Stimulated activated CD8-positive, alpha-beta memory T cell treated with anti-CD3 and anti-CD28 coated beads, Interleukin-12 subunit alpha, Interleukin-12 subunit beta, amount 100 ng/mL, for 1 hour (primary cell): ENCODE data around the gene DSP.

Source experiments
- DNase-seq: peaks from one replicate; pipeline ENCODE4 v3.0.0-alpha.2; 2020; ENCODE audit warnings: low read depth

DSP gene

DNA sequence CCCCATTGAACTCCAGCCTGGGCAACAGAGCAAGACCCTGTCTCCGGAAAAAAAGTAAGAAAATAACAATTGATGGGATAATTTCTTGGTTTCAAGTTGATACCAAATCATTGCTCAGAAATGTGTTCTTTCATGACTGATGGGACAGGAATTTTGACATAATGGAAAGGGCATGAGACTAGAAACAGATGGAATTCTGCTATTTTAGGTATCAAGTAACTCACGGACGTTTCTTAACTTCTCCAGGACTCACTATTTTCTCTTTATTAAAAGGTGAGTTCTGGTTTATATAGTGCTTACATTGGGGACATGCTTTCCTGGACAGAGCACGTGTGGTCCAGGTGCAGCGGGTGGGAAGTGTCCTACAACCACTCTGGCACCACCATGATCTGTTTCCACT lies 6.0 kb upstream of the DSP start:
- no peak for DNase-seq

DNA sequence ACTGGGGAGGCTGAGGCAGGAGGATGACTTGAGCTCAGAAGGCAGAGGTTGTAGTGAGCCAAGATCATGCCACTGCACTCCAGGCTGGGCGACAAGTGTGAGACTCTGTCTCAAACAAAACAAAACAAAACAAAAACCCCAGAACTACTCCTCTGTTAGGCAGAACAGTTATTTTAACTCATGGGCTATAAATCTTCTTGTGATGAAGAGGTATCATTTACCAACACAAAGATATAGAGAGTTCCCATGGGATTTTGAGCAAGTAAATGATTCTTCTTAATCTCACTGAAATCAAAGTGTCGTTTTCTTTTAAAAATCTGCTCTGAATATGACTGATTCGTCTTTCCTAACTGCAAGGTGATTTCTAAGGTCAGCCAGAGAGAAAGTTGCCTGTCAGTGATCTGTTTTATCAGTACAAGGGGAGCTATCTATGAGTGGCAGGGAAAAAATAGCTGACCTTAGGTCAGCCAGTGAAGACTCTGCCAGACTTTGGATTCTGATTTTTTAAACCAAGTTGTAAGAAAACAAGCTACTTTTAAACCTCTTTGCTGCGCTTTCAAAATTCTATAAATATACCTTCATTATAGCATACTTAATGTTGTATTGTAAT lies 3.8 kb upstream of the DSP start:
- DNase-seq = no peak

DNA sequence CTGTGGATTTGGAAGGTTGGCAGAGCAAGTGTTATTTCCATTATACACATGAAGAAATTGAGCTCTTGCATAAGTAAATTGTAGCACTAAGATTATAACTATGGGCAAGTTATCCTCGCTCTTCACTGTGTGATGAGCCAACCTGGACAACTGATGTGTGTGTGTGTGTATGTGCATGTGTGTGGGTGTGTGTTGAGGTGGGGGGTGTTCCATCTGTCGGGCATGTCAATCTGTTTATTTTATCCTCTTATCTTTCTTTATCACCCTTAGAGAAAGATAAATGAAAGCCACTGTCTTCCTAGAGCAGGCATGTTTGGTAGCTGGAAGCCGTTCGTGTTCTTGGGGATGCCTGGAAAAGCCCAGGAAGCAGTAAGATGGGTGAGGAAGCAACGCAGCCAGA lies 3.0 kb upstream of the DSP start:
- DNase-seq = no peak

- no peak for DNase-seq
Measured at GRCh38 chr6:7540595-7540994, 876 bp upstream of the DSP start.

GRCh38 chr6:7542065-7542873 lies 798 bp downstream of the DSP start:
- no peak for DNase-seq

DNA sequence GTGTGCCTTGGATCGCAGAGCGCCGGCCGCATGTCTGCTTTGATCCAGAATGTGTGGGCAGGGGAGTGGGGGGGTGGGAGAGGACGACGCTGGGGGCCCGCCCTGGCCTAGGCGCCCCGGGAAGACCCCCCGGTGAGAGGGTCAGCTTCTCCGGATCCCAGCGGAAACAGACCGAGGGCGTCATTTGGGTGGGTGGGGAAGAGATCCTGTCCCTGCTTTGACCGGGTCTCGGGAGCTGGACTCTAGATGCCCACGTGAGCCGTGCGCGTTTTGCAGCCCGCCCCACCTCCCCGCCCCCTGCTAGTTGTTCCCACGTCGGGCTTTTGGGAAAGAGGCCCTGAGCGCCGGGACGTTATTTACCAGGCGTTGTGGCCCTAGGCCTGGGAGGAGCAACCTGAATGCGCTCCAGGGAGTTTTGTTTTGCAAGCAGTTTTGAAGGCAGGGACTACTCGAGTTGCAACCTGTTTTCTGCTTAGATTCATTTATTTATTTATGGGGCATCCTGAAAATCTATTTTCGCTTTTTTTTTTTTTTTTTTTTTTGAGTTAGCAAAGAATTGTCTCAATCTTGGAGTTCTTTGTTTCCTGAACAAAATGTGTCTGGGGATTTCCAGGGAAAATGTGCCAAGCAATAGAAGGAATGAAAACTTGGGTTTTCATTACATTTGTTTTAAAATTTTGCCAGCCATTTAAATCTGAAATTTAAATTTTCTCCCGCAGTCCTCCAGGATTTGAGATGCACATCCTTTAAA lies 1.6 kb downstream of the DSP start:
- DNase-seq = no peak

GRCh38 chr6:7543789-7544424 lies 2.4 kb downstream of the DSP start:
- DNase-seq = no peak

- DNase-seq = no peak
Measured at GRCh38 chr6:7544597-7544996, 3.1 kb downstream of the DSP start.

- no peak for DNase-seq
Measured at GRCh38 chr6:7545316-7546019, 4.0 kb downstream of the DSP start.

DNA sequence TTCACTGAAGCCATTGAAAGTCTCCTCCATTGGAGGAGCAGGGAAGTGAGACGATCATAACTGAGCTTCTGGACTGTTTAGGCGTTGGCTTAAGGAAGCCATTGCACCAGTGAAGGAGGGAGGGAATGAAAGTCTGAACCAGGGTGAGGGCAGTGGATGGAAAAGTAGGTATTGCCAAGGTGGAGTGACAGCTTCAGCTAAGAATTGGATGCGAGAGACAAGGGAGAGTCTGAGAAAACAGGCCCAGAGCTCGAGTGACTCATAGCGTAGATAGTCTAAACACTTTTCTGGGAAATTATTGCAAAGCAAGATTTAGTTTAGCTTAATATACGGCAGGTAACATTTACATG lies 4.5 kb downstream of the DSP start:
- no peak for DNase-seq

GRCh38 chr6:7546383-7546782 lies 4.9 kb downstream of the DSP start:
- DNase-seq = no peak

DNA sequence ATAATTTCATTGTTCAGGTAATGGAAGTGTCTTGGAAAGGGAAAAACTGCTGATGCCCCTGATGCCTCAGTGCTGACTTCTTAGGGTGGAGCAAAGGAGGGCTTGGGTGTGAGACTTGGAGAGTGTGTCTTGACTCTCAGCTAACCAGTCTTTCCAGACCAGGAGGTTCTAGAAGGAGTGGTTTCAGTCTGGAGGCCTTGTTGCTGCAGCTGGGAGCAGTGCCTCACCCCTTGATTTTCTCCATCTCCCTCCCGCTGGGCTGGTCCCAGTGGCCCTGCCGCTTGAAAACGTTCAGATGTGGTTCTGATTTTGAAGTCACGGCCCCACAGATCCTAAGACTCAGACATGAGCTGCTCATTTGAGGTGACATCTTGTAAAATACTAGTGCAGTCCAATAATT lies 5.4 kb downstream of the DSP start:
- no peak for DNase-seq

- no peak for DNase-seq
Measured at GRCh38 chr6:7547315-7547714, 5.8 kb downstream of the DSP start.

GRCh38 chr6:7550433-7550801 lies 8.9 kb downstream of the DSP start:
- DNase-seq = no peak

DNA sequence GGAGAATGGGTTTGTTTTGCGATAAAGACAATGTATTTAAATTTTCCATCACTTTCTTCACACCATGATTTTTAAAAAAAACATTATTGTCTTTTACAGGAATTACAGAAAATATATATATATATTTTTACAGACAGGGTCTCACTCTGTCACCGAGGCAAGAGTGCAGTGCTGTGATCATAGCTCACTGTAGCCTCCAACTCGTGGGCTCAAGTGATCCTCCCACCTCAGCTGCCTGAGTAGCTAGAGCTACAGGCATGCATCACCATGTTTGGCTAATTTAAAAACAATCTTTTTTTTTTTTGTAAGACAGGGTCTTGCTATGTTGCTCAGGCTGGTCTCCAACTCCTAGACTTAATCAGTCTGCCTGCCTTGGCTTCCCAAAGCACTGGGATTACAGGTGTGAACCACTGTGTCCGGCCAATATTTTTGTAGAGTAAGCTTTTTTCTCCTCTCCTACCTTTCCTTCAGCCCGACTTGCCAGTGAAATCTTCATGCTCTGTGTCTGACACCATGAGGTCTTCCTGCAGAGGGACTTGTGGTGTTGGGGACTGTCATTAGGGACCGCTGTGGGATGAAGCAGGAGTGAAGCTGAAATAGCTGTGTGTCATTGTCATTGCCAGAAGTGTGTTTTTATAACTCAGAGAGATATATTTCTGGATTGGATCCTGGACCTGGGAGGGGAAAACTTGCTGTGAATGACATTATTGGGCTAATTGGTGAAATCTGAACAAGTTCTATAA lies 13.2 kb downstream of the DSP start:
- no peak for DNase-seq

DNA sequence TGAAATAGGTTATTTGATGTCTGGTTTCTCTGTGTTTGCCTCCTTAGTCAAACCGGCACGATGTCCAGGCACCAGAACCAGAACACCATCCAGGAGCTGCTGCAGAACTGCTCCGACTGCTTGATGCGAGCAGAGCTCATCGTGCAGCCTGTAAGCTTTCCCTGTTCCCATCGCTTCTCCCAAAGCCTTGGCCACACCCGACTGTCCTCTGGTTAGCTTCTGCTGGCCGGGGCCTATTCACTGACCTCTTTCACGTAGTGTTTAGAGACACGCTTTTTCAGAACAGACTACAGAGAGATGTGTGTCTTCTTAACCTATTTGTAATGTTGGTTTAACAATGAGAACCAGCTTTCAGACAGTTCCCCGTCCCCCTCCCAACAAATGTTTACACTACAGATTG lies 14.2 kb downstream of the DSP start:
- no peak for DNase-seq

DNA sequence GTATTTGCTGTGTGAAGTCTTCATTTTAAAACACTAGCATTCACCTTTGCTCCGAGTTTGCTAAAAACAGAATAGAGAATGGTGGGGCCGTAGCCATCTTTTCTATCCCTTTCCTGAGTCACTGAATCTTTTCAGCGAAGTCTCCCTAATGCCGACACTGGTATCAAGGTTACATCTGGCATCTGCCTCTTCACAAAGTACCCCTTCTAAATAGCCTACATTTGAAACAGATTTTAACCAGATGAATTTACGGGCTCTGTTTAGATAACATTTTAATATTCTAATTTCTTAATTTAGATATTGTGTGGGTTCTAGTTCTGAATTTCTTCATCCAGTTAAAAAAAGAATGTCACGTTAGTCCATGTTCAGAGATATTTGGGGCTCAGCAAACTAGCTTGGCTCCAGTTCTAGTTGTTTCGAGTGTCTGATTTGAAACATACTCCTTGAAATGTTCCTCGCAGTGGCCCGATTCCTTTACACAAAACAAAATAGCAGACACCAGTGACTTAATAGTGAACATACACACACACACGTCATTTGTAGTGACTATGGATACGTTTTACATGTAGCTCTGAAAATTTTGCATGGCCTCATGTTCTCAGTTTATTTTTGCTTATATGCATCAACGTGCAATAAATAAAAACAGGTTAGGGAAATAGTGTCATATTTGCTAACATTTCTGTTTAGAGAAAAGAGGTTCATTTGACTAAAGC lies 15.1 kb downstream of the DSP start:
- DNase-seq = no peak

- no peak for DNase-seq
Measured at GRCh38 chr6:7557652-7558051, 16.2 kb downstream of the DSP start.

DNA sequence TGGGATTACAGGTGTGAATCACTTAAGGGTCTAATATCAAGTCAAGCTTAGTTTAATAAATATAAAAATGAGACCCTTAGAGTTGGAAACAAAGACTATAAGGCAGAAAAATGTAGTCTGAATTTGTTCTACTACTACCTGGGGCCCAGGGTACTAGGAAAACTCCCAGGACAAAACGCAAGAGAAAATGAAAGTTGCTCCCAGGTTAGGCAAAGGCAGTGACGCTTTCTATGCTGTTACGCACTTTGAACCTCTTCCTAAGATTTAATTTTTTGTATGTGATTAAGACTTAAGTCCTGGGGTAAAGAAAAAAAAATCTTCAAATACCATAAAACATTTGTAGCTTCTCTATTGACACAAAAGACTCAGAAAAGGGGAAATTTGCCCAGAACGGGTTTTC lies 17.3 kb downstream of the DSP start:
- DNase-seq = no peak

DNA sequence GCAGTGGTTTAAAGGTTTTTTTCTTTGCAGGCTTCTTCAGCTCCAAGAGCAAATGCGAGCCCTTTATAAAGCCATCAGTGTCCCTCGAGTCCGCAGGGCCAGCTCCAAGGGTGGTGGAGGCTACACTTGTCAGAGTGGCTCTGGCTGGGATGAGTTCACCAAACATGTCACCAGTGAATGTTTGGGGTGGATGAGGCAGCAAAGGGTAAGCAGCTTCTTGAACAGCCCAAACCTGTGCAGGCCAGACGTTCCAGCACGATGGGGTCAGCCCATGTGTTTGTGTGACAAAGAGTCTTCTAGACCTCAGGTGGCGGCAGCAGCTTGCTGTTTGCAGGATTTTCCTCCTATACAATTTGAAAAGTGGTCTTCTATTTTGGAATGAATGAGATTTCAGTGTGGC lies 17.7 kb downstream of the DSP start:
- DNase-seq = no peak
